ENCODE results near the gene PAM.

GRCh38 chr5:102955488-102955887, 200.4 kb downstream of the PAM start:
- no peak for TF ChIP-seq CTCF (IDR thresholded peaks at IDR 0.05)
- TF ChIP-seq, protein P1, sequence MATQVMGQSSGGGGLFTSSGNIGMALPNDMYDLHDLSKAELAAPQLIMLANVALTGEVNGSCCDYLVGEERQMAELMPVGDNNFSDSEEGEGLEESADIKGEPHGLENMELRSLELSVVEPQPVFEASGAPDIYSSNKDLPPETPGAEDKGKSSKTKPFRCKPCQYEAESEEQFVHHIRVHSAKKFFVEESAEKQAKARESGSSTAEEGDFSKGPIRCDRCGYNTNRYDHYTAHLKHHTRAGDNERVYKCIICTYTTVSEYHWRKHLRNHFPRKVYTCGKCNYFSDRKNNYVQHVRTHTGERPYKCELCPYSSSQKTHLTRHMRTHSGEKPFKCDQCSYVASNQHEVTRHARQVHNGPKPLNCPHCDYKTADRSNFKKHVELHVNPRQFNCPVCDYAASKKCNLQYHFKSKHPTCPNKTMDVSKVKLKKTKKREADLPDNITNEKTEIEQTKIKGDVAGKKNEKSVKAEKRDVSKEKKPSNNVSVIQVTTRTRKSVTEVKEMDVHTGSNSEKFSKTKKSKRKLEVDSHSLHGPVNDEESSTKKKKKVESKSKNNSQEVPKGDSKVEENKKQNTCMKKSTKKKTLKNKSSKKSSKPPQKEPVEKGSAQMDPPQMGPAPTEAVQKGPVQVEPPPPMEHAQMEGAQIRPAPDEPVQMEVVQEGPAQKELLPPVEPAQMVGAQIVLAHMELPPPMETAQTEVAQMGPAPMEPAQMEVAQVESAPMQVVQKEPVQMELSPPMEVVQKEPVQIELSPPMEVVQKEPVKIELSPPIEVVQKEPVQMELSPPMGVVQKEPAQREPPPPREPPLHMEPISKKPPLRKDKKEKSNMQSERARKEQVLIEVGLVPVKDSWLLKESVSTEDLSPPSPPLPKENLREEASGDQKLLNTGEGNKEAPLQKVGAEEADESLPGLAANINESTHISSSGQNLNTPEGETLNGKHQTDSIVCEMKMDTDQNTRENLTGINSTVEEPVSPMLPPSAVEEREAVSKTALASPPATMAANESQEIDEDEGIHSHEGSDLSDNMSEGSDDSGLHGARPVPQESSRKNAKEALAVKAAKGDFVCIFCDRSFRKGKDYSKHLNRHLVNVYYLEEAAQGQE (IDR thresholded peaks at IDR 0.05; ENCODE audit: insufficient read depth in 1 of 2, low read depth in 2 of 2, low read length in 1 of 2), result no peak
- TF ChIP-seq SIN3A (IDR thresholded peaks at IDR 0.05; ENCODE audit: borderline replicate concordance, insufficient read depth, low read depth, low read length), result no peak
- TF ChIP-seq POLR2AphosphoS5 (IDR thresholded peaks at IDR 0.05; ENCODE audit: low read depth, low read length), result no peak

All from Panc1 (cell line).